Measurements from ENCODE around the gene DPP3. TPM values are rescaled to one million over a fixed set of nuclear protein-coding genes. Genes with fewer than 3 reads are reported as not detected.

Gene DPP3
- total RNA-seq, 2 donors from 2014 or later = 15.8 to 52.4 TPM

DNA sequence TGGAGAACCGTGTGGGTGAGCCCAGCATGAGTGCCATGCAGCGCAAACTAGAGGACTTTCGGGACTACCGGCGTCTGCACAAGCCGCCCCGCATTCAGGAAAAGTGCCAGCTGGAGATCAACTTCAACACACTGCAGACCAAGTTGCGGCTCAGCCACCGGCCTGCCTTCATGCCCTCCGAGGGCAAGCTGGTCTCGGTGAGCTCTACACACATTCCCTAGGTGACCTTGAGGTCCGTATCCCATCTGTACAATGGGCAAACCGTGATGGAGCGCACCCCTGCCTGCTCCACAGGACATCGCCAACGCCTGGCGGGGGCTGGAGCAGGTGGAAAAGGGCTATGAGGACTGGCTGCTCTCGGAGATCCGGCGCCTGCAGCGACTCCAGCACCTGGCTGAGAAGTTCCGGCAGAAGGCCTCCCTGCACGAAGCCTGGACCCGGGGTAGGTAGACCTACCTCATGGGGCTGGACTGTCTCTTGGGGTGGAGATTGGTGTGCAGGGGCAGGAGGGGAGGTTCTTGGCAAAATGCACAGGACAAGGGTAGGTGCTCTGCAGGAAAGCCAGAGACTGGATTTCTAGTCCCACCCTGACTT, 77.6 kb downstream of the DPP3 start:
- Histone ChIP-seq H3K9me3 (no peaks in the 10 kb centered on the region), H3K27ac (no peak overlapping the region), H3K4me1 (peaks cover 9% of the 10 kb centered on the region), H3K27me3 (no peaks in the 10 kb centered on the region), H3K36me3 (replicated peaks in 1 of 2; ENCODE audit: insufficient read depth in 1 of 2, low read depth in 2 of 2) (no peaks in the 10 kb centered on the region), H3K4me3 (no peak overlapping the region)
- WGBS, 2 donors = 83 to 100% methylated on average over 1 to 18 of the region's 24 CpGs
- intact Hi-C loops (cut with DNase I) = no loop called here
- DNase-seq (no peak), ATAC-seq (no peak)
- TF ChIP-seq CTCF (IDR thresholded peaks at IDR 0.05) (no peak), POLR2A (IDR thresholded peaks at IDR 0.05) (no peak)

Small RNAs within 50 kb of the gene (small RNA-seq; reads per million reads assigned to genes)
- not detected for gene RF00416

Other genes with a start within 250 kb of the DPP3 start
- gene KLC2, start 222.7 kb upstream of the DPP3 start, total RNA-seq = 10 to 100 TPM; 13.5 to 16.5 TPM
- 10 to 100 TPM; 67.7 to 74.5 TPM for gene RAB1B, start 211.8 kb upstream of the DPP3 start, total RNA-seq
- gene CNIH2, start 202.3 kb upstream of the DPP3 start, total RNA-seq = 1 to 10 TPM; 3.6 to 4.6 TPM
- gene YIF1A, start 191.3 kb upstream of the DPP3 start, total RNA-seq = 10 to 100 TPM; 63.6 to 91.6 TPM
- 1 to 10 TPM; 1.6 to 2.1 TPM for gene TMEM151A, start 188.5 kb upstream of the DPP3 start, total RNA-seq
- 10 to 100 TPM; 10.6 to 86.0 TPM for gene CD248, start 163.4 kb upstream of the DPP3 start, total RNA-seq
- gene RIN1, start 144.0 kb upstream of the DPP3 start, total RNA-seq = 10 to 100 TPM in 1 of 2 donors, under 1 TPM in 1; 0.99 to 11.4 TPM
- 10 to 100 TPM; 19.4 to 23.1 TPM for gene BRMS1, start 135.3 kb upstream of the DPP3 start, total RNA-seq
- 10 to 100 TPM; 17.8 to 20.8 TPM for gene B4GAT1, start 132.8 kb upstream of the DPP3 start, total RNA-seq
- gene SLC29A2, start 108.7 kb upstream of the DPP3 start, total RNA-seq = 10 to 100 TPM in 1 of 2 donors, 1 to 10 TPM in 1; 5.4 to 14.2 TPM
- not detected for gene NPAS4, start 59.4 kb upstream of the DPP3 start, total RNA-seq
- 10 to 100 TPM; 20.8 to 22.1 TPM for gene MRPL11, start 41.6 kb upstream of the DPP3 start, total RNA-seq
- gene PELI3, start 13.5 kb upstream of the DPP3 start, total RNA-seq = 10 to 100 TPM in 1 of 2 donors, 1 to 10 TPM in 1; 7.6 to 10.9 TPM
- gene BBS1, start 30.2 kb downstream of the DPP3 start, total RNA-seq = 10 to 100 TPM; 49.0 to 58.0 TPM
- gene ZDHHC24, start 65.6 kb downstream of the DPP3 start, total RNA-seq = 10 to 100 TPM; 15.8 to 22.3 TPM
- not detected for gene ACTN3, start 66.5 kb downstream of the DPP3 start, total RNA-seq
- 10 to 100 TPM; 55.8 to 61.3 TPM for gene CTSF, start 88.2 kb downstream of the DPP3 start, total RNA-seq
- under 1 TPM in 1 of 2 donors, not detected in 1; under 0.01 TPM for gene CCDC87, start 112.6 kb downstream of the DPP3 start, total RNA-seq
- 10 to 100 TPM; 26.5 to 33.9 TPM for gene CCS, start 112.8 kb downstream of the DPP3 start, total RNA-seq
- 10 to 100 TPM; 29.8 to 37.6 TPM for gene RBM14, start 136.2 kb downstream of the DPP3 start, total RNA-seq
- 10 to 100 TPM; 44.2 to 71.1 TPM for gene RBM4, start 158.3 kb downstream of the DPP3 start, total RNA-seq
- 10 to 100 TPM; 13.2 to 22.6 TPM for gene RBM4B, start 197.5 kb downstream of the DPP3 start, total RNA-seq
- gene SPTBN2, start 248.8 kb downstream of the DPP3 start, total RNA-seq = 10 to 100 TPM; 40.0 to 52.1 TPM